Choroid plexus epithelial cell (primary cell): Measurements from ENCODE around the gene AUTS2.
A peak's percentile ranks its signal among the peaks of the same experiment; 100 is the strongest.

Experiments
- DNase-seq: peaks from one replicate; pipeline ENCODE4 v3.0.0-alpha.2; 2010; ENCODE audit warnings: low read depth
- H3K4me3 ChIP-seq: 2 replicates; pipeline ENCODE4 v1.5.1; 2011; ENCODE audit warnings: low read depth, mild to moderate bottlenecking, control low read depth, low read length, moderate library complexity
- CTCF ChIP-seq: conservative IDR thresholded peaks from 2 replicates; pipeline ENCODE4 v1.5.1; 2011; ENCODE audit warnings: low read depth, mild to moderate bottlenecking, control low read depth, inconsistent platforms, low read length, moderate library complexity

Gene AUTS2

GRCh38 chr7:69795932-69796331 lies 197.7 kb downstream of the AUTS2 start:
- TF ChIP-seq CTCF: no peak
- H3K4me3 ChIP-seq: no peak overlapping the region
- no peak for DNase-seq

- no peak for TF ChIP-seq CTCF
- no peak overlapping the region for H3K4me3 ChIP-seq
- no peak for DNase-seq
Observed at GRCh38 chr7:69796416-69796815, 198.1 kb downstream of the AUTS2 start.

GRCh38 chr7:69799048-69799697 lies 200.9 kb downstream of the AUTS2 start:
- no peak overlapping the region for H3K4me3 ChIP-seq
- no peak for TF ChIP-seq CTCF
- no peak for DNase-seq

GRCh38 chr7:69799990-69800389 lies 201.7 kb downstream of the AUTS2 start:
- TF ChIP-seq CTCF: no peak
- no peak overlapping the region for H3K4me3 ChIP-seq
- DNase-seq: no peak

GRCh38 chr7:69800495-69800894 lies 202.2 kb downstream of the AUTS2 start:
- peak; percentile 18 for DNase-seq
- H3K4me3 ChIP-seq: no peak overlapping the region
- no peak for TF ChIP-seq CTCF

GRCh38 chr7:69801729-69802682 lies 203.7 kb downstream of the AUTS2 start:
- no peak overlapping the region for H3K4me3 ChIP-seq
- DNase-seq: no peak
- no peak for TF ChIP-seq CTCF
